ENCODE results near the gene DHX9.

Gene DHX9

DNA sequence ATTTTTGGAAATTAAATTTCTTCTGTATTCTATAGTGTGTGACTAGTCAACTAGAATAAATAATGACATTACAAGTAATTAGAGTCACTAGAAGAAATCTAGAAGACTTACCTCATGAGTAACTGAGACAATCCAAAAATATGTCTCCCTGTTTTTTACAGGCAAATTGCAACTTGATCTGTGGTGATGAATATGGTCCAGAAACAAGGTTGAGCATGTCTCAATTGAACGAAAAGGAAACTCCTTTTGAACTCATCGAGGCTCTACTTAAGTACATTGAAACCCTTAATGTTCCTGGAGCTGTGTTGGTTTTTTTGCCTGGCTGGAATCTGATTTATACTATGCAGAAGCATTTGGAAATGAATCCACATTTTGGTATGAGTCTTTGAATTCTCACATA, 36.7 kb downstream of the DHX9 start:
- DNase-seq (ENCODE audit: extremely low spot score), result no peak
- ChIA-PET POLR2A (no interaction called here), CTCF (no interaction called here)
- TF ChIP-seq, protein P1, sequence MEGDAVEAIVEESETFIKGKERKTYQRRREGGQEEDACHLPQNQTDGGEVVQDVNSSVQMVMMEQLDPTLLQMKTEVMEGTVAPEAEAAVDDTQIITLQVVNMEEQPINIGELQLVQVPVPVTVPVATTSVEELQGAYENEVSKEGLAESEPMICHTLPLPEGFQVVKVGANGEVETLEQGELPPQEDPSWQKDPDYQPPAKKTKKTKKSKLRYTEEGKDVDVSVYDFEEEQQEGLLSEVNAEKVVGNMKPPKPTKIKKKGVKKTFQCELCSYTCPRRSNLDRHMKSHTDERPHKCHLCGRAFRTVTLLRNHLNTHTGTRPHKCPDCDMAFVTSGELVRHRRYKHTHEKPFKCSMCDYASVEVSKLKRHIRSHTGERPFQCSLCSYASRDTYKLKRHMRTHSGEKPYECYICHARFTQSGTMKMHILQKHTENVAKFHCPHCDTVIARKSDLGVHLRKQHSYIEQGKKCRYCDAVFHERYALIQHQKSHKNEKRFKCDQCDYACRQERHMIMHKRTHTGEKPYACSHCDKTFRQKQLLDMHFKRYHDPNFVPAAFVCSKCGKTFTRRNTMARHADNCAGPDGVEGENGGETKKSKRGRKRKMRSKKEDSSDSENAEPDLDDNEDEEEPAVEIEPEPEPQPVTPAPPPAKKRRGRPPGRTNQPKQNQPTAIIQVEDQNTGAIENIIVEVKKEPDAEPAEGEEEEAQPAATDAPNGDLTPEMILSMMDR (IDR thresholded peaks at IDR 0.05; ENCODE audit: control extremely low read depth, extremely low read depth, low read depth, missing control alignments), result no peak

DNA sequence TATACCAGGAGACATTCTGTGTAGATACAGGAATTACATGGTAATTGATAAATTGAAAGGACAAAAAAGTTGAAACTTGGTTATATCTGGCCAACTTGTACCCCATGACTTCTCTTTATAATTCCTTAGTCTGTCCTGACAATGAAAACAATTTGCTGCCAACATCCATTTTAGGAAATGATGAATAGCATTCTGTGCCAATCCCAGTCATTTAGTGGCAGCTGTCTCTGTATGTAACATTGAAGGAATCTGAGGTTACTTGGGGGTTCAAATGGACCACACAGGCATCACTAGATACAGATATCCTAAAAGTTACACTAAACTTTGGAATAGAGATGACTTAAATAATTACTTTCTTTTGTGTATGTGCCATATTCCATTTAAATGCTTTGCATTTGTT, 38.2 kb downstream of the DHX9 start:
- TF ChIP-seq, protein P1 (IDR thresholded peaks at IDR 0.05; ENCODE audit: control extremely low read depth, extremely low read depth, low read depth, missing control alignments), result no peak
- POLR2A ChIA-PET, result no interaction called here
- DNase-seq (ENCODE audit: extremely low spot score), result no peak
- CTCF ChIA-PET, result no interaction called here

DNA sequence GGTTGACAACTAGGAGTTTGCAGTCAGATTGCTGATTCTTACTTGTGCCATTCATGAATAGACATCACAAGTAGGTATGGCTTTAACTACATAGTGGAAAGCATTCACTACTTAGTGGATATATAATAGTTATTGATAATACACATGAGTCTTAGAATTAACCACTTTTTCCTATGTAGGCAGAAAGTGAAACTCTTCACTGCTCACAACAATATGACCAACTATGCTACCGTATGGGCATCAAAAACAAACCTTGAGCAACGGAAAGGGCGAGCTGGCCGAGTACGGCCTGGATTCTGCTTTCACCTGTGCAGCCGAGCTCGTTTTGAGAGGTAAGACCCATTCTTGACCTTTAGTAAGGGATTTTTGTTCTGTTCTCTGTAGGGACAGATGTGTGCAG, 38.7 kb downstream of the DHX9 start:
- no peak for DNase-seq (ENCODE audit: extremely low spot score)
- CTCF ChIA-PET, result no interaction called here
- POLR2A ChIA-PET, result no interaction called here
- TF ChIP-seq, protein P1 (IDR thresholded peaks at IDR 0.05; ENCODE audit: control extremely low read depth, extremely low read depth, low read depth, missing control alignments), result no peak

DNA sequence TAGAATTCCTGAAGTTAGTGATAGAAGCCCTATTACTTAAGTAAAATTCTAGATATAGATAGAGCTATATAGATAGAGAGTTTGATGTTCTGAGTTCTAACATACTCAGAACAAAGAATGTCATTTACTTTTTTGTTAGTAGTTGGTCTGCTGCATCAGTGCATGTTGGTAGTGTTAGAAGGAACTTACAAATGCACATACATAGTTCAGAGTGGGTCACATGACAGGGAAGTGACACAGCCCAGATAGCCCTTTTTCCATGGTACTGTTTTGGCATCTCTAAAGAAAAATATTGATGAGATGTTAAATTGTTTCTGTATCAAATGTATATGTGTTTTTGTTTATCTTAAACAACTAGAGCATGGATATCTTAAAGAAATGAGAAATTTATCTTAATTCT, 45.7 kb downstream of the DHX9 start:
- DNase-seq (ENCODE audit: extremely low spot score), result no peak
- ChIA-PET POLR2A (no interaction called here), CTCF (interaction anchor here (1.0 kb wide), 1 partner anchor 14 kb away, joined by 3 read pairs; no protein-coding TSS in a partner anchor)
- TF ChIP-seq, protein P1 (IDR thresholded peaks at IDR 0.05; ENCODE audit: control extremely low read depth, extremely low read depth, low read depth, missing control alignments), result no peak

DNA sequence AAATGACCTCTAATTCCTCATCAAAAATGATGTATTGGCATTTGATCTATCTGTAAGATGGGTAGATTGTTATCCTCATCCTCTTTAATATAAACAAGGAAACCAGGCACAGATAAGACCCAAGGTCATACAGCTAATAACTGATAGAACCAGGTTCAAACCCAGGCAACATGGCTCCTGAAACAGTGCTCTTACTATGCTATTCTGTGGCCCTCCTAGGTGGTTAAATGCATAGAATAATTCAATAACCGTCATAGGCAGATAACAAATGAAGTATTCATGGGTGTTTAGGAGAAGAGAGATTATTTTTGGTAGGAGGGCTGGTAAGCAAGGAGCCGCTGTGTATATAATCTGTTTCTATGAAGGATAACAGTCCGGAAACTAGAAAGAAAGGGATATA, 46.4 kb downstream of the DHX9 start:
- TF ChIP-seq, protein P1 (IDR thresholded peaks at IDR 0.05; ENCODE audit: control extremely low read depth, extremely low read depth, low read depth, missing control alignments), result no peak
- CTCF ChIA-PET, result no interaction called here
- POLR2A ChIA-PET, result no interaction called here
- no peak for DNase-seq (ENCODE audit: extremely low spot score)

DNA sequence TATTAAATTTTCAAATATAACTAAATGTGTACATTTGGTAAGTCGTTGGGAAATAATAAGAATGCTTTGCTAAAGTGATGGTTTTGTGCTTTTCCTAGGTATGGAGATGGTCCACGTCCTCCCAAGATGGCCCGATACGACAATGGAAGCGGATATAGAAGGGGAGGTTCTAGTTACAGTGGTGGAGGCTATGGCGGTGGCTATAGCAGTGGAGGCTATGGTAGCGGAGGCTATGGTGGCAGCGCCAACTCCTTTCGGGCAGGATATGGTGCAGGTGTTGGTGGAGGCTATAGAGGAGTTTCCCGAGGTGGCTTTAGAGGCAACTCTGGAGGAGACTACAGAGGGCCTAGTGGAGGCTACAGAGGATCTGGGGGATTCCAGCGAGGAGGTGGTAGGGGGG, 47.8 kb downstream of the DHX9 start:
- POLR2A ChIA-PET, result no interaction called here
- no peak for DNase-seq (ENCODE audit: extremely low spot score)
- CTCF ChIA-PET, result no interaction called here
- TF ChIP-seq, protein P1 (IDR thresholded peaks at IDR 0.05; ENCODE audit: control extremely low read depth, extremely low read depth, low read depth, missing control alignments), result no peak

Measured in GM10248 (cell line).